Endothelial cell of umbilical vein (primary cell): ENCODE measurements around the gene SETX.

Experiments
- GATA2 ChIP-seq: IDR thresholded peaks from 2 replicates; pipeline ENCODE4 v1.7.0; 2011; ENCODE audit warnings: low read depth, mild to moderate bottlenecking, moderate library complexity, mixed read lengths, low read length; ENCODE audit not compliant: insufficient read length, insufficient read depth
- JUN ChIP-seq: IDR thresholded peaks from 2 replicates; pipeline ENCODE4 v1.6.1; 2011; ENCODE audit warnings: borderline replicate concordance, low read depth; ENCODE audit not compliant: insufficient read length, insufficient read depth
- POLR2A ChIP-seq: IDR thresholded peaks from 2 replicates; pipeline ENCODE4 v1.6.1; 2012; ENCODE audit warnings: low read depth, mild to moderate bottlenecking, control low read depth, low read length
- POLR2AphosphoS5 ChIP-seq: IDR thresholded peaks from 2 replicates; pipeline ENCODE4 v1.6.1; 2012; ENCODE audit warnings: low read depth, mild to moderate bottlenecking, control low read depth, low read length, moderate library complexity; ENCODE audit not compliant: insufficient read depth
- TF ChIP-seq, protein P1 (sequence below), 2 donors: IDR thresholded peaks; 1 replicate in 1 of 2; 2 replicates in 1 of 2; pipeline ENCODE4 v1.5.1; 2011; ENCODE audit warnings: low read length in 2 of 2, mild to moderate bottlenecking in 2 of 2, moderate library complexity in 2 of 2, control low read depth in 1 of 2, inconsistent platforms in 1 of 2, low read depth in 1 of 2; ENCODE audit not compliant: insufficient read depth in 1 of 2; ENCODE audit errors: extremely low read depth in 1 of 2
- TF ChIP-seq, protein P2 (sequence below): IDR thresholded peaks from 2 replicates; pipeline ENCODE4 v1.6.1; 2011; ENCODE audit not compliant: insufficient read depth, insufficient read length

DNA sequence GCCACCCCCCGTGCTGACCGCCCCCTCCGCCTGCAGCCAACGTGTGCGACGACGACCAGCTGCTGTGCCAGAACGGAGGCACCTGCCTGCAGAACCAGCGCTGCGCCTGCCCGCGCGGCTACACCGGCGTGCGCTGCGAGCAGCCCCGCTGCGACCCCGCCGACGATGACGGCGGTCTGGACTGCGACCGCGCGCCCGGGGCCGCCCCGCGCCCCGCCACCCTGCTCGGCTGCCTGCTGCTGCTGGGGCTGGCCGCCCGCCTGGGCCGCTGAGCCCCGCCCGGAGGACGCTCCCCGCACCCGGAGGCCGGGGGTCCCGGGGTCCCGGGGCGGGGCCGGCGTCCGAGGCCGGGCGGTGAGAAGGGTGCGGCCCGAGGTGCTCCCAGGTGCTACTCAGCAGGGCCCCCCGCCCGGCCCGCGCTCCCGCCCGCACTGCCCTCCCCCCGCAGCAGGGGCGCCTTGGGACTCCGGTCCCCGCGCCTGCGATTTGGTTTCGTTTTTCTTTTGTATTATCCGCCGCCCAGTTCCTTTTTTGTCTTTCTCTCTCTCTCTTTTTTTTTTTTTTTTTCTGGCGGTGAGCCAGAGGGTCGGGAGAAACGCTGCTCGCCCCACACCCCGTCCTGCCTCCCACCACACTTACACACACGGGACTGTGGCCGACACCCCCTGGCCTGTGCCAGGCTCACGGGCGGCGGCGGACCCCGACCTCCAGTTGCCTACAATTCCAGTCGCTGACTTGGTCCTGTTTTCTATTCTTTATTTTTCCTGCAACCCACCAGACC lies 112.8 kb downstream of the SETX start:
- TF ChIP-seq, protein P1, sequence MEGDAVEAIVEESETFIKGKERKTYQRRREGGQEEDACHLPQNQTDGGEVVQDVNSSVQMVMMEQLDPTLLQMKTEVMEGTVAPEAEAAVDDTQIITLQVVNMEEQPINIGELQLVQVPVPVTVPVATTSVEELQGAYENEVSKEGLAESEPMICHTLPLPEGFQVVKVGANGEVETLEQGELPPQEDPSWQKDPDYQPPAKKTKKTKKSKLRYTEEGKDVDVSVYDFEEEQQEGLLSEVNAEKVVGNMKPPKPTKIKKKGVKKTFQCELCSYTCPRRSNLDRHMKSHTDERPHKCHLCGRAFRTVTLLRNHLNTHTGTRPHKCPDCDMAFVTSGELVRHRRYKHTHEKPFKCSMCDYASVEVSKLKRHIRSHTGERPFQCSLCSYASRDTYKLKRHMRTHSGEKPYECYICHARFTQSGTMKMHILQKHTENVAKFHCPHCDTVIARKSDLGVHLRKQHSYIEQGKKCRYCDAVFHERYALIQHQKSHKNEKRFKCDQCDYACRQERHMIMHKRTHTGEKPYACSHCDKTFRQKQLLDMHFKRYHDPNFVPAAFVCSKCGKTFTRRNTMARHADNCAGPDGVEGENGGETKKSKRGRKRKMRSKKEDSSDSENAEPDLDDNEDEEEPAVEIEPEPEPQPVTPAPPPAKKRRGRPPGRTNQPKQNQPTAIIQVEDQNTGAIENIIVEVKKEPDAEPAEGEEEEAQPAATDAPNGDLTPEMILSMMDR (IDR thresholded peaks at IDR 0.05; ENCODE audit: extremely low read depth in 1 of 2, insufficient read depth in 1 of 2, low read depth in 1 of 2, low read length in 2 of 2), result no peak
- TF ChIP-seq POLR2AphosphoS5 (no peak), JUN (no peak), POLR2A (no peak), GATA2 (no peak)
- TF ChIP-seq, protein P2, sequence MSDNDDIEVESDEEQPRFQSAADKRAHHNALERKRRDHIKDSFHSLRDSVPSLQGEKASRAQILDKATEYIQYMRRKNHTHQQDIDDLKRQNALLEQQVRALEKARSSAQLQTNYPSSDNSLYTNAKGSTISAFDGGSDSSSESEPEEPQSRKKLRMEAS, result no peak
